PC-9 (cell line): ENCODE results near the gene SSC5D. TPM values are rescaled to one million over a fixed set of nuclear protein-coding genes. Genes with fewer than 3 reads are reported as not detected.

Experiments used
- BruUV-seq: library from RNA; stranded (reverse); fragments of 400-500 nt; replicated peaks from 2 replicates; lab custom pipeline; 2021; lab: Mats Ljungman, UMichigan
- CTCF ChIA-PET: fragments of 300-600 bp; sonication (Branson Sonifier 250); formaldehyde crosslinking; loops from one replicate; lab custom pipeline; 2022; ENCODE audit warnings: antibody characterized with exemption; lab: Charles Lee
- POLR2A ChIA-PET: fragments of 300-600 bp; sonication (Branson Sonifier 250); formaldehyde crosslinking; loops from one replicate; lab custom pipeline; 2022; ENCODE audit warnings: antibody characterized with exemption; ENCODE audit not compliant: unreplicated experiment; lab: Charles Lee
- DNase-seq, 2 experiments: peaks; one replicate each; pipeline versions ENCODE4 v3.0.0 to v3.0.0-alpha.2; 2015 to 2022; ENCODE audit warnings: mixed read lengths in 1 of 2
- H2AFZ ChIP-seq: fragments of 200-600 bp; sonication (generic); 2 replicates; pipeline ENCODE4 v1.8.1; 2017; ENCODE audit warnings: antibody characterized with exemption
- H3F3A ChIP-seq: fragments of 200-600 bp; sonication (generic); 2 replicates; pipeline ENCODE4 v1.8.1; 2017; ENCODE audit warnings: antibody characterized with exemption, mild to moderate bottlenecking, low read depth; ENCODE audit not compliant: insufficient read depth
- H3K27ac ChIP-seq: fragments of 200-600 bp; sonication (generic); 2 replicates; pipeline ENCODE4 v1.6.1; 2016; ENCODE audit warnings: mixed run types
- H3K27me3 ChIP-seq: fragments of 200-600 bp; sonication (generic); 2 replicates; pipeline ENCODE4 v1.6.1; 2016; ENCODE audit warnings: low read depth, mixed run types; ENCODE audit not compliant: insufficient read depth
- H3K36me3 ChIP-seq: fragments of 200-600 bp; sonication (generic); 2 replicates; pipeline ENCODE4 v1.6.1; 2016; ENCODE audit warnings: low read depth, mixed run types
- H3K4me1 ChIP-seq: fragments of 200-600 bp; sonication (generic); replicated peaks from 2 replicates; pipeline ENCODE4 v1.6.1; 2016; ENCODE audit warnings: mixed run types; ENCODE audit not compliant: insufficient read depth
- H3K4me2 ChIP-seq: fragments of 200-600 bp; sonication (generic); 2 replicates; pipeline ENCODE4 v1.6.1; 2017; ENCODE audit warnings: mixed run types
- H3K4me3 ChIP-seq: fragments of 200-600 bp; sonication (generic); 2 replicates; pipeline ENCODE4 v1.6.1; 2016; ENCODE audit warnings: mixed run types
- H3K79me2 ChIP-seq: fragments of 200-600 bp; sonication (generic); 2 replicates; pipeline ENCODE4 v1.6.1; 2017; ENCODE audit warnings: low read depth, mixed run types
- H3K9me2 ChIP-seq: fragments of 200-600 bp; sonication (generic); 2 replicates; pipeline ENCODE4 v1.8.1; 2017; ENCODE audit warnings: mild to moderate bottlenecking; ENCODE audit not compliant: insufficient read depth
- H3K9me3 ChIP-seq: fragments of 200-600 bp; sonication (generic); 2 replicates; pipeline ENCODE4 v1.8.1; 2016; ENCODE audit warnings: low read depth; ENCODE audit not compliant: insufficient read depth
- H4K20me1 ChIP-seq: fragments of 200-600 bp; sonication (generic); 2 replicates; pipeline ENCODE4 v1.8.1; 2017; ENCODE audit not compliant: insufficient read depth
- EZH2 ChIP-seq: fragments of 200-600 bp; sonication (generic); IDR thresholded peaks from 2 replicates; pipeline ENCODE4 v1.8.0; 2017; ENCODE audit warnings: antibody characterized with exemption, low read depth
- intact Hi-C: fragments of 100-400 bp; cut with micrococcal nuclease; formaldehyde crosslinking; loops from one replicate; pipeline ENCODE4 v1.10.0; 2022; ENCODE audit not compliant: unreplicated experiment
- total RNA-seq: library from RNA; stranded (reverse); gene quantifications from 2 replicates; pipeline ENCODE4 v1.2.3, GENCODE V29; 2021
- TF ChIP-seq, protein P1 (sequence below): fragments of 200-600 bp; sonication (generic); conservative IDR thresholded peaks from 2 replicates; pipeline ENCODE4 v1.6.1; 2017; ENCODE audit warnings: mixed run types, antibody characterized with exemption, mild to moderate bottlenecking, moderate library complexity

The SSC5D gene
- total RNA-seq, 1 experiment from 2014 or later = 3.9 TPM

- Histone ChIP-seq H3K9me3 (no peaks in the 10 kb centered on the region), H3K27me3 (no peaks in the 10 kb centered on the region), H3K36me3 (no peaks in the 10 kb centered on the region), H3F3A (peaks cover 44% of the 10 kb centered on the region), H4K20me1 (peaks cover 27% of the 10 kb centered on the region), H2AFZ (no peak overlapping the region), H3K4me1 (peaks cover 24% of the 10 kb centered on the region), H3K79me2 (peaks cover 29% of the 10 kb centered on the region), H3K9me2 (no peaks in the 10 kb centered on the region), H3K27ac (no peak overlapping the region), H3K4me3 (no peak overlapping the region), H3K4me2 (no peak overlapping the region)
- BruUV-seq = no TSS peak
- TF ChIP-seq, protein P1, sequence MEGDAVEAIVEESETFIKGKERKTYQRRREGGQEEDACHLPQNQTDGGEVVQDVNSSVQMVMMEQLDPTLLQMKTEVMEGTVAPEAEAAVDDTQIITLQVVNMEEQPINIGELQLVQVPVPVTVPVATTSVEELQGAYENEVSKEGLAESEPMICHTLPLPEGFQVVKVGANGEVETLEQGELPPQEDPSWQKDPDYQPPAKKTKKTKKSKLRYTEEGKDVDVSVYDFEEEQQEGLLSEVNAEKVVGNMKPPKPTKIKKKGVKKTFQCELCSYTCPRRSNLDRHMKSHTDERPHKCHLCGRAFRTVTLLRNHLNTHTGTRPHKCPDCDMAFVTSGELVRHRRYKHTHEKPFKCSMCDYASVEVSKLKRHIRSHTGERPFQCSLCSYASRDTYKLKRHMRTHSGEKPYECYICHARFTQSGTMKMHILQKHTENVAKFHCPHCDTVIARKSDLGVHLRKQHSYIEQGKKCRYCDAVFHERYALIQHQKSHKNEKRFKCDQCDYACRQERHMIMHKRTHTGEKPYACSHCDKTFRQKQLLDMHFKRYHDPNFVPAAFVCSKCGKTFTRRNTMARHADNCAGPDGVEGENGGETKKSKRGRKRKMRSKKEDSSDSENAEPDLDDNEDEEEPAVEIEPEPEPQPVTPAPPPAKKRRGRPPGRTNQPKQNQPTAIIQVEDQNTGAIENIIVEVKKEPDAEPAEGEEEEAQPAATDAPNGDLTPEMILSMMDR = no peak
- no peak for TF ChIP-seq EZH2
- ChIA-PET CTCF (interaction anchor here (0.6 kb wide), 1 partner anchor 10 kb away, joined by 6 read pairs; no protein-coding TSS in a partner anchor), POLR2A (no interaction called here)
- no peak for DNase-seq
- intact Hi-C loops = loop anchor here (5.0 to 10.0 kb wide), 5 partner anchors 68 to 1292 kb away; partner anchors contain the start of genes LENG9, MBOAT7, RDH13 and SBK3
These were observed 9.2 kb upstream of the SSC5D start for GRCh38 chr19:55479045-55479444.

GRCh38 chr19:55479451-55480230 is 8.6 kb upstream of the SSC5D start:
- CTCF ChIA-PET = interaction anchor here (0.6 kb wide), 1 partner anchor 11 kb away, joined by 6 read pairs; no protein-coding TSS in a partner anchor
- Histone ChIP-seq H3K4me1 (peaks cover 28% of the 10 kb centered on the region), H3K4me3 (no peak overlapping the region), H4K20me1 (peaks cover 27% of the 10 kb centered on the region), H3K27ac (no peak overlapping the region), H3K36me3 (no peaks in the 10 kb centered on the region), H3F3A (peaks cover 39% of the 10 kb centered on the region), H3K27me3 (no peaks in the 10 kb centered on the region), H3K9me2 (no peaks in the 10 kb centered on the region), H3K9me3 (no peaks in the 10 kb centered on the region), H2AFZ (no peak overlapping the region), H3K4me2 (no peak overlapping the region), H3K79me2 (peaks cover 29% of the 10 kb centered on the region)
- BruUV-seq = no TSS peak
- no peak for DNase-seq
- TF ChIP-seq EZH2 = no peak
- TF ChIP-seq, protein P1 = no peak
- intact Hi-C loops = loop anchor here (5.0 to 10.0 kb wide), 5 partner anchors 68 to 1292 kb away; partner anchors contain the start of genes LENG9, MBOAT7, RDH13 and SBK3
- POLR2A ChIA-PET = no interaction called here

GRCh38 chr19:55481148-55481793 is 7.0 kb upstream of the SSC5D start:
- no peak overlapping the region for H2AFZ ChIP-seq
- H3F3A ChIP-seq = peaks cover 24% of the 10 kb centered on the region; the same call in 1 of the 2 replicates
- ChIA-PET CTCF (no interaction called here), POLR2A (no interaction called here)
- no peaks in the 10 kb centered on the region for H3K9me3 ChIP-seq
- H3K27me3 ChIP-seq = no peaks in the 10 kb centered on the region
- H4K20me1 ChIP-seq = peaks cover 27% of the 10 kb centered on the region
- H3K4me2 ChIP-seq = no peak overlapping the region
- no peak for DNase-seq
- H3K4me3 ChIP-seq = no peak overlapping the region
- H3K4me1 ChIP-seq = peaks cover 16% of the 10 kb centered on the region
- no peak overlapping the region for H3K27ac ChIP-seq
- intact Hi-C loops = no loop called here
- H3K79me2 ChIP-seq = peaks cover 29% of the 10 kb centered on the region
- BruUV-seq = no TSS peak
- TF ChIP-seq EZH2 = no peak
- TF ChIP-seq, protein P1 = no peak
- no peaks in the 10 kb centered on the region for H3K9me2 ChIP-seq
- H3K36me3 ChIP-seq = no peaks in the 10 kb centered on the region
